ENCODE measurements around the gene ALPG.
"Not testable (repeated sequence)": the region's sequence is repeated elsewhere in the genome, so short reads cannot be mapped to it uniquely, and the experiment has no call there.

ALPG gene

DNA sequence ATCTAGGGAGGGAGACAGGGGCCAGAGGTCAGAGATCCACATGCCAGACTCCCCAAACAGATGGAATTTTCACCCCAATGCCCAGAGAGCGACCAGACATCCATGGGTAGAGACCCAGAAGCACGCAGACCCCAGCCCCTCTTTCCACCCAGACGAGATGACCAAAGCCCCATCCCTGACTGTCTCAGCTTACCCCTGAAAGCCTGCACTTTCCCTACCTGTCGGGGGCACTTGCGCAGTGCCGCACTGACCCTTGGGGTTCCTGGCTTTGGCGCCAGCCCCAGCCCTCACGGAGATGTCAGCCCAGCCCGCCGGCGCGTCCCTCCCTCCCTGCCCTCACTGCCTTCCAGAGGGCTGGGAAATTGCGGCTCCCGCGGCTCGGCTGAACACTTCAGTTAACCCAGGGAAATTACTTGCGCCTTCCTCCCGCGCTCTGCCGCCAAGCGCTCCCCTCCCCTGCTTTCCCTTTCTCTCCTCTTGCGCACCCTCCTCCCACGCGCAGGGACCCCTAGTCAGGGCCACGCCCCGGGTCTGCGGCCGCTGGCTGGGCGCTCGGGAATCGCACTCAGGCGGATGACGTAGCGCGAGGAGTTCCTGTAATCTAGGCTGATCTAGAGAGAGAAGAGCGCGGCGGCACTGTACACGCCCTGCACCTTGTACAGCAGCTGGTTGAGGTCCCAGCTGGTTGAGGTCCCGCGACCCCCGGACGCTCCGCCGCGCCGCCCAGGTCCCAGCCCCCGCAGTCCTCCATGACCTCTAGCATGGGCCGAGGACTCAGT is 12.0 kb downstream of the ALPG start:
- H3K27me3 Mint-ChIP-seq: peaks cover 54% of the 10 kb centered on the region
- no peaks in the 10 kb centered on the region for H3K36me3 Mint-ChIP-seq (ENCODE audit: low read depth)
- peaks cover 5% of the 10 kb centered on the region for H3K9me3 Mint-ChIP-seq
- peaks cover 14% of the 10 kb centered on the region for H3K4me1 Mint-ChIP-seq (ENCODE audit: low read depth)
- H3K4me3 Mint-ChIP-seq: peak overlapping the region; percentile 47
- no peak overlapping the region for H3K27ac Mint-ChIP-seq

DNA sequence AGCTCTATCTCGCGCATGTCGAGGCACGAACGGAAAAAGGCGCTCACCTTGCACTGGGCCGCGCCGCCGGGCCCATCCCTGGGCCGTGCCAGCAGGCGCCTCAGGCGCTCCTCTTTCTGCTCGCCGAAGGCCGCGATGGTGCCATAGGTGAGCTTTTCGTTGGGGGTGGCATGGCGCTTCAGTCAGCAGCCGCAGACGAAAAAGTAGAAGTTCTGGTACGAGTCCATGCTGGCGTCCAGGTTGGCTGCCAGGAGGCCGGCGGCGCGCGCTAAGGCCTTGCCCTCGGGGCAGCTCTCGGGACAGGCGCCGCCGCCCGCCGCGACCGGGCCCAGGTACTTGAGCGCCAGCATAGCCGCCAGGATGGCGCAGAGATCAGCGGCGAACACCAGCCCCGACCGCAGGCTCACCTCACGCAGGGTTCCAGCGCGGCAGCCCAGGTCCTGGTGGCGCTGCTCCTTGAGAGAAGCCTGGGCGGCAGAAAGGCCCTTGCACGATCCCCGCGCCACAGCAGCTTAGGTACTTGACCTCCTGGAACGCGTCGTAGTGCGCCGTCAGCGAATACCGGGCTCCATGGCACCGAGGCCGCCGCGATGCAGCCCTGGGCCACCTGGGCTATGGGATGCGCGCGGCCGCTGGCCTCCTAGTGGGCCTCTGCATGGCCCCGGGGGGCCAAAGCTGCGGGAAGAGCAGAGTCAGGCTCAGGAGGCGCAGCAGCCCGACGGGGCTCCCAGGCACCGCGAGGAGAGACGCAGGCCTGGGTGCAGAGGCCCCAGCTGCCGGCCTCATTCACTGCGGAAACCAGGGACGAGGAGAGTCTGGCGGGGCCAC is 12.8 kb downstream of the ALPG start:
- Mint-ChIP-seq H3K4me3 (peak overlapping the region; percentile 47), H3K27me3 (peaks cover 47% of the 10 kb centered on the region), H3K4me1 (ENCODE audit: low read depth) (peaks cover 13% of the 10 kb centered on the region), H3K27ac (no peak overlapping the region), H3K36me3 (ENCODE audit: low read depth) (no peaks in the 10 kb centered on the region), H3K9me3 (peaks cover 5% of the 10 kb centered on the region)

DNA sequence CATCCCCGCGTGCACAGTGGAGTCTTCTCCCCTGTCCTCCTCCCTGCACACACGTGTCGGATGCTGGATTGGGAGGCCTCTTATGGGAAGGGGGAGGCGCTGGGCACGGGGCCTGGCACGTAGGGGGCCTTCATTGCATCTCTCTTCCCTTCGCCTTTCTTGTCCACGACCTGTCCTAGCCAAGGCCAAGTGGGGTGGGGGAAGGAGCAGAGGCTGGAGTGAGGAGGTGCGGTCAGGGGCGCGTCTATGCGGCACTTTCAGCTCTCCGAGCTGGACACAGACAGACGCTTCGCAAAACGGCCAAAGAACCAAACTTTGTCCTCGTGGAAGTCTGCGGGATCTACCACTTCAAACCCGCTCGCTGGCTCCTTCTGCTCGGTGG is 13.4 kb downstream of the ALPG start:
- H3K9me3 Mint-ChIP-seq: peaks cover 5% of the 10 kb centered on the region
- H3K27me3 Mint-ChIP-seq: peaks cover 47% of the 10 kb centered on the region
- peaks cover 13% of the 10 kb centered on the region for H3K4me1 Mint-ChIP-seq (ENCODE audit: low read depth)
- no peak overlapping the region for H3K4me3 Mint-ChIP-seq
- H3K36me3 Mint-ChIP-seq (ENCODE audit: low read depth): no peaks in the 10 kb centered on the region
- no peak overlapping the region for H3K27ac Mint-ChIP-seq

DNA sequence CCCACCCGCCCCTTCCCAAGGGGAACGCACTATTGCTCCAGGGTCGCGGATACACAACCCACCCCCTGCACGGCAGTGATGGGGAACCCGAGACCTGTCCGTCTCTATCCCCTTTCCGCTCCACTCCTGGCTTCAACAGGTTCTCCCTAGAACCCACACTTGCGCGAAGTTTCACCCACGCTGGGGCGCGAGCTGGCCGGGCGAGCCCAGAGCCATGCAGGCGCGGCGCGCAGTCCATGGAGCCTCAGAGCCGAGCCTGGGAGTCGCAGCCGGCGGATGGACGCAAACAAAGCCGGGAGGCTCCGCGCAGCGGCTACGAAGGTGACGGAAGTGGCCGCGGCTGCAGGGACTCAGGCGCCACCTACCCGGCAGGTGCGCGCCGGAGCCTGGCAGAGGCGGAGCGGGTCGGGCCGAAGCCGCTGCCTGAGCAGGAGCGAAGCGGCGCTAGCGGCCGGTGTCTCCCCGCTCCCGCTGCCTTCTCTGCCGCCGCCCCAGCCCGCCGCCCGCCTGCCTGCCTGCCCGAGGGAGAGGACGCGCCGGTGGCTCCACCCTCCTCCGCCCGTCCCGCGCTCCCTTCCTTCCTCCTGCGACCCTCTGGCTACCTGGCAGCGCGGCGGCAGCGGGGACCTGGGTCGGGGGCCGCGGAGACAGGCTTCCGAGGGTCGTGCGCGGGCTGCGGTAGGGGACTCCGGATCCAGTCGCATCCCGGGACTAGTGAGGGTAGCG is 14.0 kb downstream of the ALPG start:
- Mint-ChIP-seq H3K36me3 (ENCODE audit: low read depth) (no peaks in the 10 kb centered on the region), H3K27ac (no peak overlapping the region), H3K4me1 (ENCODE audit: low read depth) (peaks cover 13% of the 10 kb centered on the region), H3K4me3 (peak overlapping the region; percentile 34), H3K27me3 (peaks cover 44% of the 10 kb centered on the region), H3K9me3 (peaks cover 5% of the 10 kb centered on the region)

DNA sequence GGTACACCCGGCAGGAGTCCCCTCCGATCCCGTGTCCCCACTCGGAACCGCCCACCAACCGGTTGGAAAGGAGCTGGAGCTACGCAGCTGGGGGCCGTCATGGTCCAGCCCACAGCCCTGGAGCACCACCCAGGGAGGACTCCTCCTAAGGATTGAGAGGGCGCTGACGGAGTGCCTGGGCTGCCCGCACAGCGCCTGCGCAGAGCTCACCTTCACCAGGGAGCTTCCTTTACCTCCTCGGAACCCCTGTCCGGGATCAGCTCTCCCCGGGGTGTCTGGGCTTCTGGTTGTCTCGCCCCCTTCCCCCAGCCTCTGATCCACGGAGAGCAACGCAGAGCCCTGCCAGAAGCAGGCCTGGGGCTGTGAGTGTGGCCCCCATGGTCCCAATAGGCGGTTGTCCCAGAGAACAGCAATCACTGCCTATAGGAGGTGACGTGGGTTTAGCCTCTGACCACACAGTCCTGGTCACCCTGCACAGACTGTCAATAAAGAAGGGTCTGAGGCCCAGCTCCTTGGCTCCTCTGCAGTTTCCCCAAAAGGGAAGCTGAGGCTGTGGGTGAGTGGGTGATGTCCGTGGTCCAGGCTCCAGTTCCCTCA is 14.6 kb downstream of the ALPG start:
- Mint-ChIP-seq H3K4me3 (no peak overlapping the region), H3K27ac (no peak overlapping the region), H3K9me3 (peaks cover 5% of the 10 kb centered on the region), H3K4me1 (ENCODE audit: low read depth) (peaks cover 13% of the 10 kb centered on the region), H3K27me3 (peaks cover 40% of the 10 kb centered on the region), H3K36me3 (ENCODE audit: low read depth) (no peaks in the 10 kb centered on the region)

DNA sequence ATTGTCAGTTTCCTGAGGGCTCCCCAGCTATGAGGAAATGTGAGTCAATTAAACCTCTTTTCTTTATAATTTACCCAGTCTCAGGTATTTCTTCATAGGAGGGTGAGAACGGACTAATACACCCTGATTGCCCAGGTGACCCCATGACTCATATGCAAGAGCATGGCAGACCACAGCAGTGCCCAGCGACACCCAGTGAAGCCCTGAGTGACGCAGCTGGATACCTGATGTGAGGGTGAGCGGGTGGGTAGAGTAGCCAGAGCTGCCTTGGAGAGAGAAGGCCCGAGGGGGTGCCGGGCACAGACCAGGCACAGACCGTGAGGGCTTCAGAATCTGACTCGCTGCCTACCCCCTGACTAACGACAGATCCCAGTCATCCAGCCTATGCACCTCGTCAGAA is 15.4 kb downstream of the ALPG start:
- H3K4me1 Mint-ChIP-seq (ENCODE audit: low read depth): peaks cover 13% of the 10 kb centered on the region
- no peak overlapping the region for H3K27ac Mint-ChIP-seq
- H3K4me3 Mint-ChIP-seq: no peak overlapping the region
- H3K27me3 Mint-ChIP-seq: peaks cover 40% of the 10 kb centered on the region
- no peaks in the 10 kb centered on the region for H3K36me3 Mint-ChIP-seq (ENCODE audit: low read depth)
- H3K9me3 Mint-ChIP-seq: peaks cover 5% of the 10 kb centered on the region

DNA sequence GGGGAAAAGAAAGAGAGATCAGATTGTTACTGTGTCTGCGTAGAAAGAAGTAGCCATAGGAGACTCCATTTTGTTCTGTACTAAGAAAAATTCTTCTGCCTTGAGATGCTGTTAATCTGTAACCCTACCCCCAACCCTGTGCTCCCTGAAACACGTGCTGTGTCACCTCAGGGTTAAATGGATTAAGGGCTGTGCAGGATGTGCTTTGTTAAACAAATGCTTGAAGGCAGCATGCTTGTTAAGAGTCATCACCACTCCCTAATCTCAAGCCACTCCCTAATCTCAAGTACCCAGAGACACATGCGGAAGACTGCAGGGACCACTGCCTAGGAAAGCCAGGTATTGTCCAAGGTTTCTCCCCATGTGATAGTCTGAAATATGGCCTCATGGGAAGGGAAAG is 16.4 kb downstream of the ALPG start:
- H3K27me3 Mint-ChIP-seq: peaks cover 39% of the 10 kb centered on the region
- not testable (repeated sequence) for H3K4me3 Mint-ChIP-seq; H3K27ac Mint-ChIP-seq; H3K36me3 Mint-ChIP-seq (ENCODE audit: low read depth); H3K9me3 Mint-ChIP-seq
- H3K4me1 Mint-ChIP-seq (ENCODE audit: low read depth): peaks cover 13% of the 10 kb centered on the region

DNA sequence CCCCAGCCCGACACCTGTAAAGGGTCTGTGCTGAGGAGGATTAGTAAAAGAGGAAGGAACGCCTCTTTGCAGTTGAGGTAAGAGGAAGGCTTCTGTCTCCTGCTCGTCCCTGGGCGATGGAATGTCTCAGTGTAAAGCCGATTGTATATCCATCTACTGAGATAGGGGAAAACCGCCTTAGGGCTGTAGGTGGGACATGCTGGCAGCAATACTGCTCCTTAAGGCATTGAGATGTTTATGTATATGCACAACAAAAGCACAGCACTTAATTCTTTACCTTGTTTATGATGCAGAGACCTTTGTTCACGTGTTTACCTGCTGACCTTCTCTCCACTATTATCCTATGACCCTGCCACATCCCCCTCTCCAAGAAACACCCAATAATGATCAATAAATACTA is 16.8 kb downstream of the ALPG start:
- peaks cover 35% of the 10 kb centered on the region for H3K27me3 Mint-ChIP-seq
- H3K9me3 Mint-ChIP-seq; H3K4me3 Mint-ChIP-seq; H3K36me3 Mint-ChIP-seq (ENCODE audit: low read depth); H3K27ac Mint-ChIP-seq: not testable (repeated sequence)
- H3K4me1 Mint-ChIP-seq (ENCODE audit: low read depth): peaks cover 10% of the 10 kb centered on the region

DNA sequence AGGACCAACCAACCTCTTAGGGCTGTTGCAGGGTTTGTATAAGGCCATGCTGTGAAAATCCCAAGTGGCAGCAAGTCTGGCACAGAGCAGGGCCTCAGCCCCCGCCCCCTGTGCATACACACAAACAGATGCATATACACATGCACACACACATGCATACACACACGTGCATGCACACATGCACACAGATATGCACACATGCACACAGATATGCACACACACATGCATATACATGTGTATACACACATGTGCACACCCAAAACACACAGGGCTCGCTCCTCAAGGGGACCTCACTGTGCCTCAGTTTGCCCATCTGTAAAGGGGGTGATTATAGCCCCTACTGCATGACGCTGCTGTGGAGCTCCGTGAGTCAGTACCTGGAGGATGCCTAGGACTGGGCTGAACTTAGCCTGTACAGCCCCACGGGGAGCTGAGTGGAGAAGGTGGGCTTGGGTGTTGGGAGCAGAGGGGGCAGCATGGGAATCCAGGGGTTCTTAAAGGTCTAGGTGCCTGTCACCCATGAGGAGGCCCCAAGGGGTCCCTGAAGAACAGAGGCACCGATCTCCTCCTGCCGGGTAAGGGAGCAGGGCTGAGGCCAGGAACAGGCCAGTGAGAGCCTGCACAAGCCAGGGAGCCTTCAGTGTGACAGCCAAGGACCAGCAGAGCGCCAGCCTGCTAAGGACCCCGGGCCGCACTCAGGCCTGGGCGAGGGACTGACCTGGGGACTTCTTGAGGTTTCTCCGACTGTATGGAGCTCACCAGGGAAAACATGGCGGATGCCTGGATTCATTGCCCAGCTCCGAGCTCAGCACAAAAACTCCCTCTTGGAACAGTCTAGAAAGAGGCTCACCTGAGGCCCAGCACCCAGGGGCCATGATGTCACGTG is 25.3 kb downstream of the ALPG start:
- no peaks in the 10 kb centered on the region for H3K4me1 Mint-ChIP-seq (ENCODE audit: low read depth)
- H3K27me3 Mint-ChIP-seq: no peaks in the 10 kb centered on the region
- H3K4me3 Mint-ChIP-seq: no peak overlapping the region
- H3K27ac Mint-ChIP-seq: no peak overlapping the region
- no peaks in the 10 kb centered on the region for H3K36me3 Mint-ChIP-seq (ENCODE audit: low read depth)
- no peaks in the 10 kb centered on the region for H3K9me3 Mint-ChIP-seq

DNA sequence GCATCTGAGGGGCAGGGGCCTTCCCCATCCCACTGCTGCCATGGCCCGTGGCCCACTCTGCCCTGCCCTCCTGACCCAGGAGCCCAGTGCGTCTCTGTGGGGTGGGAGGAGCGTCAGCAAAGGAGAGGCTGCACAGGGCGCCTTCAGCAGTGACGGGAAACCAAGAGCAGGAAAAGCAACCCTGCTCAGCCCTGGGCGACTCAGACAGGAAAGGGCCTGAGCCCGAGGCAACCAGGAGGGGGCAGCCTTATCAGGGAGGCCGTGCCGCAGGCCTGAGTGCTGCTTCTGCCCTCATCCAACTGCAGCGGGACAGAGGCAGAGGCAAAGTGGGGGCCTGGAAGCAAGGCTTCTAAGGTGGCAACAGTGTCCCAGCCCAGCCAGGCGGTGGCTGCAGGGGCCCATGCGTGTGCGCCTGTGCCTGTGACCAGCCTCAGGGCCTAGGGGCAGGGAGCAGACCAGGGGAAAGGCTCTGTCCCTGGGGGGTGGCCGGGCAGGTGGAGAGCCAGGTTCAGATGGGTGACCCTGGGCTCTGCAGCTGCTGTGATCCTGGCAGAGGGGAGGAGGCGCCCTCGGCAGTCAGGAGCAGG is 26.0 kb downstream of the ALPG start:
- Mint-ChIP-seq H3K9me3 (no peaks in the 10 kb centered on the region), H3K4me1 (ENCODE audit: low read depth) (no peaks in the 10 kb centered on the region), H3K27me3 (no peaks in the 10 kb centered on the region), H3K4me3 (no peak overlapping the region), H3K27ac (no peak overlapping the region), H3K36me3 (ENCODE audit: low read depth) (no peaks in the 10 kb centered on the region)

DNA sequence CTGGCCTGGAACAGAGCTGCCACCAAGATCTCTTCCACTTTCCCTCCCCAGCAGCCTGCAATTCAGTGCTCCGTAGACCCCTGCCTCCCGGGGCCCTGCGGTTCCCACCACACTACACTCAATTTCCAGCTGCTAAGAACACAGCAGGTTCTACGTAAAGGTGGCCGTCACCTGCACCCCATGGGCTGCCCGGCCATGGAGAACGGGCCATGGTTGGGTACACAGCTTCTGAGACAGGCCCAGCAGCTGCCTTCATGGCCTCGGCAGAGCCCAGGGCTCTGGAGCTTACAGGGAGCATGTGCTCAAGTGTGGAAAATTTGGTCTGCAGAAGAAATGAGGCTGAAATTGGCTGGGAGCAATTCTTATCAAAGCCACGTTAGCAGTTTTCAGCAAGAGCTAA is 27.0 kb downstream of the ALPG start:
- H3K36me3 Mint-ChIP-seq (ENCODE audit: low read depth); H3K9me3 Mint-ChIP-seq; H3K27me3 Mint-ChIP-seq; H3K4me3 Mint-ChIP-seq; H3K27ac Mint-ChIP-seq; H3K4me1 Mint-ChIP-seq (ENCODE audit: low read depth): not testable (repeated sequence)

DNA sequence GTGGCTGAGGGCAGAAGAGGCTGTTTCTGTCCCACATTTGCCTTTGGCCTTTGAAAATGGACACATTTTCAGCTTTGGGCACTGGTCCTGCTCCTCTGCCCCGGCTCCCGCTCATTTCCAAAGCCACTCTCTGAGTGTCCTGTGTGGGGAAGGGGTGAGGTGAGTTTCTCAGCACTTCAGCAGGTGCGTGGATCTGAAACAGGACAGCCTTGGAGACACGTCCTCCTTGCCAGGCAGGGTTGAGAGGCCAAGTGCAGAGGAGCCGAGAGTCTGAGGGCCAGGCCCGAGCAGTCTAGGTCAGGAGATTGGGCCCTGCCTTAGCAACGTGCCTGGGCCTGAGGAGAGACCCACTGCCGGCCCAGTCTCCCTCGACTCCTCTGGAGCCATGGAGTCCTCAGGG is 27.4 kb downstream of the ALPG start:
- H3K27ac Mint-ChIP-seq: no peak overlapping the region
- H3K4me1 Mint-ChIP-seq (ENCODE audit: low read depth): no peaks in the 10 kb centered on the region
- H3K27me3 Mint-ChIP-seq: no peaks in the 10 kb centered on the region
- H3K4me3 Mint-ChIP-seq: no peak overlapping the region
- H3K36me3 Mint-ChIP-seq (ENCODE audit: low read depth): no peaks in the 10 kb centered on the region
- no peaks in the 10 kb centered on the region for H3K9me3 Mint-ChIP-seq

DNA sequence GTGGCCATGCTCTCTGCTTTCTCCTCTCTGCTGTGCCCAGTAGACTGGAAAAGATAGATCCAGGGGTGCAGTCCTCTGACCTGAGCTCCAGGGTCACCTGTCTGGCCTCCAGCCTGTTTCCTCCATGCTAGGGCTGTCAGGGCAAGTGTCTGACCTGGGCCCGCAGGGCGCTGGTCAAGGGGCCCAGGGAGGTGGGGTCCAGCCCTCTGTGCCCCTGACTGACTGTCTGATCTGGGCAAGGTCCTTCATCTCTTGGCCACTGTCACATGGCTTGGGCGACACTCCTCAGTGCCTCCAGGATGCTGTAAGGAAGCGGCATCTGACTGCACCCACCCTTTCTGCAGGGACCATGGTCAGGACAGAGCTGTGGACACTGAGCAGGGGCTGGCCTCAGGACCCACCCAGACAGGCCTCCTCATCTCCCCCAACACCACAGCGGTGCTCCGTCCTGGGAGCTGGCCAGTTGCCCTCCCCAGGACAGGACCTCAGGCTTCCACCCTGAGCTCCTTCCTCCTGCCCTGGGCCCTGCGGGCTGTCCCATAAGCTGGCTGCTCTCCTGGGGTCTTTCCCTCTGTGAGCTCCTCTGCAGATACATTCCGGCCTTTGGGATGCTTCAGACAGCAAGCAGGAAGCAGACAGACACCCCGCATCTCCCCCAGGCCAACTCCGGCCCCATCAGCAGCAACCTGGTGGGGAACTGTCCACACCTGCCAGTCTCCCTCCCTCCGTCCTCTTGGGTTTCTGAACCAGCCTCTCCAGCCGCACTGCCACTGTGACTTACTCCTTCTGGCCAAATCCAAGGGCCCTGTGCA is 28.1 kb downstream of the ALPG start:
- Mint-ChIP-seq H3K4me3 (no peak overlapping the region), H3K9me3 (no peaks in the 10 kb centered on the region), H3K27ac (no peak overlapping the region)

More for the DNA sequence above, 28.1 kb downstream of the ALPG start:
- no peaks in the 10 kb centered on the region for H3K4me1 Mint-ChIP-seq (ENCODE audit: low read depth)
- no peaks in the 10 kb centered on the region for H3K36me3 Mint-ChIP-seq (ENCODE audit: low read depth)
- no peaks in the 10 kb centered on the region for H3K27me3 Mint-ChIP-seq

All from stimulated activated naive CD8-positive, alpha-beta T cell treated with anti-CD3 and anti-CD28 coated beads, Interleukin-15, Interleukin-2, amounts not matched to agents 100 ng/mL and 50 ng/mL, for 24 hours (primary cell).